C4-2B (cell line): ENCODE results near the gene GALNT9.

ENCODE experiments used
- ZFX ChIP-seq: fragments of 450-650 bp; IDR thresholded peaks from 2 replicates; pipeline ENCODE4 v1.6.1; 2017
- TF ChIP-seq, protein P1 (sequence below): fragments of 450-650 bp; conservative IDR thresholded peaks from 2 replicates; pipeline ENCODE4 v1.5.1; 2017; ENCODE audit warnings: mild to moderate bottlenecking

- TF ChIP-seq, protein P1, sequence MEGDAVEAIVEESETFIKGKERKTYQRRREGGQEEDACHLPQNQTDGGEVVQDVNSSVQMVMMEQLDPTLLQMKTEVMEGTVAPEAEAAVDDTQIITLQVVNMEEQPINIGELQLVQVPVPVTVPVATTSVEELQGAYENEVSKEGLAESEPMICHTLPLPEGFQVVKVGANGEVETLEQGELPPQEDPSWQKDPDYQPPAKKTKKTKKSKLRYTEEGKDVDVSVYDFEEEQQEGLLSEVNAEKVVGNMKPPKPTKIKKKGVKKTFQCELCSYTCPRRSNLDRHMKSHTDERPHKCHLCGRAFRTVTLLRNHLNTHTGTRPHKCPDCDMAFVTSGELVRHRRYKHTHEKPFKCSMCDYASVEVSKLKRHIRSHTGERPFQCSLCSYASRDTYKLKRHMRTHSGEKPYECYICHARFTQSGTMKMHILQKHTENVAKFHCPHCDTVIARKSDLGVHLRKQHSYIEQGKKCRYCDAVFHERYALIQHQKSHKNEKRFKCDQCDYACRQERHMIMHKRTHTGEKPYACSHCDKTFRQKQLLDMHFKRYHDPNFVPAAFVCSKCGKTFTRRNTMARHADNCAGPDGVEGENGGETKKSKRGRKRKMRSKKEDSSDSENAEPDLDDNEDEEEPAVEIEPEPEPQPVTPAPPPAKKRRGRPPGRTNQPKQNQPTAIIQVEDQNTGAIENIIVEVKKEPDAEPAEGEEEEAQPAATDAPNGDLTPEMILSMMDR = no peak
- no peak for TF ChIP-seq ZFX
These were observed 172.6 kb downstream of the GALNT9 start for GRCh38 chr12:132156573-132157325.
